ENCODE data around the gene PPFIA2.

Gene PPFIA2

DNA sequence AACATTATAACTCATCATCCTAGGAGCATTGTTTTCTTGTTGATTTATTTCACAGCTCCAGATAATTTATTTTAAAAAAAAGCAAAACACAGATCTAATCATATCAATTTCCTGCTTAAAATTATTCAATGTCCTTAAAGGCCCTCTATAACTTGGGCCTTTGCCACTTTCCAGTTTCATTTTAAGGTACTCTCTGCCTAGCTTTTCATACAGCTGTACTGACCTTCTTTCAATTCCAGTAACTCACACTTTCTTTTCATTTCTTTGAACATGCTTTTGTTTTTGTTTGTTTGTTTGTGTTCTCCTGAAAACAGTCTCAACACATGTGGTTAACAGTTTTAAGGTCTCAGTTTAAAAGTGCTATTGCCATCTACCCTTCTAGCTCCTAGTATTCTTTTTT, 399.4 kb downstream of the PPFIA2 start:
- Mint-ChIP-seq H3K27me3 (ENCODE audit: low read depth) (no peaks in the 10 kb centered on the region), H3K36me3 (ENCODE audit: low read depth) (no peaks in the 10 kb centered on the region)

DNA sequence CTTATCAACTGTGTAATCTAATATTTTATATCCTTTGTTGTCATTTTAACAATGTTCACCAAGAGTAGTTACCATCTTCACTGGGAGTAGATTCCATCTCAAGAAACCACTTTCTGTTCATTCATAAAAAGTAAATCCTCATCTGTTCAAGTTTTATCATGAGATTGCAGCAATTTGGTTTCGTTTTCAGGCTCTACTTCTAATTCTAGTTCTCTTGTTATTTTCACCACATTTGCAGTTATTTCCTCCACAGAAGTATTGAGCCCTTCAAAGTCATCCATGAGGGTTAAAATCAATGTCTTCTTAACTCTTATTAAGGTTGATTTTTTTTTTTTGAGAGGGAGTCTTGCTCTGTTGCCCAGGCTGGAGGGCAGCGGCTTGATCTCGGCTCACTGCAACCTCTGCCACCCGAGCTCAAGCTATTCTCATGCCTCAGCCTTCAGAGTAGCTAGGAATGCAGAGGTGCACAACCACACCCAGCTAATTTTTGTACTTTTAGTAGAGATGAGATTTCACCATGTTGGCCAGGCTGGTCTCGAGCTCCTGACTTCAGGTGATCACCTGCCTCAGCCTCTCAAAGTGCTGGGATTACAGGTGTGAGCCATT, 404.7 kb downstream of the PPFIA2 start:
- Mint-ChIP-seq H3K36me3 (ENCODE audit: low read depth) (no peaks in the 10 kb centered on the region), H3K27me3 (ENCODE audit: low read depth) (no peaks in the 10 kb centered on the region), H3K27ac (no peak overlapping the region), H3K4me3 (no peak overlapping the region), H3K9me3 (no peaks in the 10 kb centered on the region), H3K4me1 (no peaks in the 10 kb centered on the region)
- TF ChIP-seq, protein P1, sequence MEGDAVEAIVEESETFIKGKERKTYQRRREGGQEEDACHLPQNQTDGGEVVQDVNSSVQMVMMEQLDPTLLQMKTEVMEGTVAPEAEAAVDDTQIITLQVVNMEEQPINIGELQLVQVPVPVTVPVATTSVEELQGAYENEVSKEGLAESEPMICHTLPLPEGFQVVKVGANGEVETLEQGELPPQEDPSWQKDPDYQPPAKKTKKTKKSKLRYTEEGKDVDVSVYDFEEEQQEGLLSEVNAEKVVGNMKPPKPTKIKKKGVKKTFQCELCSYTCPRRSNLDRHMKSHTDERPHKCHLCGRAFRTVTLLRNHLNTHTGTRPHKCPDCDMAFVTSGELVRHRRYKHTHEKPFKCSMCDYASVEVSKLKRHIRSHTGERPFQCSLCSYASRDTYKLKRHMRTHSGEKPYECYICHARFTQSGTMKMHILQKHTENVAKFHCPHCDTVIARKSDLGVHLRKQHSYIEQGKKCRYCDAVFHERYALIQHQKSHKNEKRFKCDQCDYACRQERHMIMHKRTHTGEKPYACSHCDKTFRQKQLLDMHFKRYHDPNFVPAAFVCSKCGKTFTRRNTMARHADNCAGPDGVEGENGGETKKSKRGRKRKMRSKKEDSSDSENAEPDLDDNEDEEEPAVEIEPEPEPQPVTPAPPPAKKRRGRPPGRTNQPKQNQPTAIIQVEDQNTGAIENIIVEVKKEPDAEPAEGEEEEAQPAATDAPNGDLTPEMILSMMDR (IDR thresholded peaks at IDR 0.05; ENCODE audit: unreplicated experiment in 3 of 3), result no peak

More for the DNA sequence above, 399.4 kb downstream of the PPFIA2 start:
- H3K9me3 Mint-ChIP-seq, result no peaks in the 10 kb centered on the region
- H3K4me1 Mint-ChIP-seq, result no peaks in the 10 kb centered on the region
- TF ChIP-seq, protein P1 (IDR thresholded peaks at IDR 0.05; ENCODE audit: unreplicated experiment in 3 of 3), result no peak
- no peak overlapping the region for H3K4me3 Mint-ChIP-seq
- H3K27ac Mint-ChIP-seq, result no peak overlapping the region

DNA sequence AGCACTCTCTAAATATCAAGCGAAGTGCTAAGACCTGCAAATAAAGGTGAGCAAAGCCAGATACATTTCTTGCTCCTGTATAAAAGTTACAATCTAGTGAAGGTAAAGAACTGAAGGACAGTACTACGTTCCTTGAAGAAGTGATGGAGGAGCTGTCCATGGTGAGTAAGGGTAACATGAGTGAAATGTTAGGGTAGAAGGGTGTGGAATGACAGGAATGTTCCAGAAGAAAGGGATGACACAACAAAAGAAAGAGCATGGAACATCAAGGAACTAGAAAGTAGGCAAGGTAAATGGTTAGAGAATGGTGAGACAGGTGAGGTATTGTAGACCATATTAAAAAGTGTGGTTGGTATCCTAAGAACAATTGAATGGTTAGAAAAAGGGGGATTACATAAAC, 408.8 kb downstream of the PPFIA2 start:
- Mint-ChIP-seq H3K27me3 (ENCODE audit: low read depth) (no peaks in the 10 kb centered on the region), H3K36me3 (ENCODE audit: low read depth) (no peaks in the 10 kb centered on the region), H3K4me1 (no peaks in the 10 kb centered on the region), H3K4me3 (no peak overlapping the region), H3K27ac (no peak overlapping the region), H3K9me3 (no peaks in the 10 kb centered on the region)
- TF ChIP-seq, protein P1 (IDR thresholded peaks at IDR 0.05; ENCODE audit: unreplicated experiment in 3 of 3), result no peak

DNA sequence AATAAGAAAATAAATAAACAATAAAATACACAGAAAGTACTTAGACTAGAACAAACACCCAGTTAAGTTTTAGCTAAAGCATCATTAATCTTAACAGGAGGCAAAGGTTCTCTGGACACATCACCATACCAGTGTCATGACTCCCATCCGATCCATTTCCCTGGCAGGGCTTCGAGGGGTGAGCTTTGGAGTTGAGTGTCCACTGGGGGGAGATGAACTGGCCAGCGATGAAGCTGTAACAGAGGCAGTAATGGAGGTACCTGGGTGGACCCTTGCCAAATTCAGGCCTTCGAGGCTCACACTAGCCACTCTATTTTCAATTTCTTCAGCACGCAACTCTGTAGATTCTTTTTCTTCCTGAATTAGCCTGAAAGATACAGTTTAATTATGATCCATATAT, 411.7 kb downstream of the PPFIA2 start:
- Mint-ChIP-seq H3K27me3 (ENCODE audit: low read depth) (peaks cover 3% of the 10 kb centered on the region), H3K27ac (no peak overlapping the region), H3K4me3 (no peak overlapping the region), H3K36me3 (ENCODE audit: low read depth) (no peaks in the 10 kb centered on the region), H3K4me1 (no peaks in the 10 kb centered on the region), H3K9me3 (no peaks in the 10 kb centered on the region)
- TF ChIP-seq, protein P1 (IDR thresholded peaks at IDR 0.05; ENCODE audit: unreplicated experiment in 3 of 3), result no peak

DNA sequence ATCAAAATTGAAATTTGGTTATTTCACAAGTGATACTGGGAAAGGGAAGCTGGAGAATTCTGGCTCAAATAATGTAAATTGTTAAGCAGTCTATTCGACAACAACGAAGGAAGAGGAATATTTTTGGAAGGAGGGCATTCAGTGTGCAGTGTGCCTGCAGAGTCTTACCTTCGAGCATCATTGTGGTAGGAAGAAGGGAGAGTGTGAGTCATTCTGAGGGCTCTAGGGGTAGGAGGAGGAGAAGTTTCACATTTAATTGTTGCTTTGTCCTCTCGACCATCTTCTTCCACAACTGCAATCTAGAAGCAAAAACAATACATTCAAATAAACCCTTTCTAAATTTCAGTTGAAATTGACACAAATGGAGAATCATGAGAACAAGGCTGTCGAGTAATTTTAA, 418.2 kb downstream of the PPFIA2 start:
- Mint-ChIP-seq H3K4me1 (no peaks in the 10 kb centered on the region), H3K27me3 (ENCODE audit: low read depth) (peaks cover 3% of the 10 kb centered on the region), H3K9me3 (no peaks in the 10 kb centered on the region), H3K36me3 (ENCODE audit: low read depth) (no peaks in the 10 kb centered on the region), H3K4me3 (no peak overlapping the region), H3K27ac (no peak overlapping the region)
- TF ChIP-seq, protein P1 (IDR thresholded peaks at IDR 0.05; ENCODE audit: unreplicated experiment in 3 of 3), result no peak

DNA sequence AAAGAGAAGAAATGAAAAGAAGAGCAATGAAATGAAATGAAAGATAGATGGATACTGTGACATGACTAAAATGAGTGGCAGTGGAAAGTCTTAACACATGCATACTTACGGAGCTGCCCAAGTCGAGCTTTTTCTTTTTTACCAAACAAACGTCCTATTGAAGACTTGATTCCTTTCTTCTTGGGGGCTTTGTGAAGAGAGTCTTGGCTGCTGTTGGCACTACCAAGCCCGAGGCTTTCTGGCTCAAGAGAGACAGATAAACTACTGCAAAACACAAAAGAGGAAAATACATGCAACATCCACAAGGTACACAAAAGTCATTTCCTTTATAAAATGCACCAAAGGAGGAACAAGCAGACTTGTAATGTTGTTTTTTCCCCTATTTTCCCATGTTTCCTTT, 420.1 kb downstream of the PPFIA2 start:
- Mint-ChIP-seq H3K27ac (no peak overlapping the region), H3K4me3 (no peak overlapping the region), H3K4me1 (no peaks in the 10 kb centered on the region), H3K36me3 (ENCODE audit: low read depth) (no peaks in the 10 kb centered on the region), H3K9me3 (no peaks in the 10 kb centered on the region), H3K27me3 (ENCODE audit: low read depth) (peaks cover 3% of the 10 kb centered on the region)
- TF ChIP-seq, protein P1 (IDR thresholded peaks at IDR 0.05; ENCODE audit: unreplicated experiment in 3 of 3), result no peak

Measured in nephron (organoid).